NCI-H2227 (cell line): ENCODE results near the gene GREM1.

Experiments used
- DNase-seq: peaks from one replicate; lab custom pipeline; 2025; ENCODE audit not compliant: unreplicated experiment; lab: John Stamatoyannopoulos, UW

Gene GREM1

DNA sequence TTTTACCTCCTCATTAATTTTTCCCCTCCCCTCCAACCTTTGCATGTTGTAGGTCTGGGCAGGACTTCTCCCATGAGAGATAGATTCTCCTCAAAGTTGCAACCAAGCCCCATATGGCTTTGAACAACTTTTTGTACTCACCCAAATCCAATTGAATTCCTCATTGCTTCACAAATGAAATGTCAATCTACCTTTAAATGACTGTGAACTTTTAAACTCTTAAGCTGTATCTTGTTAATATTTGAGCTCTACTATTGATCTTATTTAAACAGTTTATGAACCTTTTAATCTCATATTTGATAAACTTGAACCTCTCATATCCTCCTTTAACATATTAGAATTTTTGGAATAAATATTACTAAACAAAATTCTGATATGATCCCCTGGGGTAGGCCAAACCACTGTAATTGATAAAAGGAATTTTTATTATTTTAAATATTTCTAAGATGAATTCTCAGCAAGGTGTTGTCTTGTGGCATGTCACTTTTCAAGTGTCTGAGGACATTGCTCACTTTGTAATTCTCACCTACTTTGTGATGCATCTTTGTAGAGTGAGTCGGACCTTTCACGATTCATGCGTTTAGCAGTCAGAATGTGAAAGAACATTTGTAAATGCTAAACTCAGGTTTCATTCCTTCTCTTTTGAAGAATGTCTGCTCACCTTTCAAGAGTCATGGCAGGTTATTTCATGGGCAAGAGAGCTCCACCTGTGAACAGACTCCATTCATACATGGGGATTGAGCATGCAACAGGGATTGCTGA, 23.4 kb upstream of the GREM1 start:
- no peak for DNase-seq

- DNase-seq, result no peak
Measured at GRCh38 chr15:32698773-32699390, 18.9 kb upstream of the GREM1 start.

DNA sequence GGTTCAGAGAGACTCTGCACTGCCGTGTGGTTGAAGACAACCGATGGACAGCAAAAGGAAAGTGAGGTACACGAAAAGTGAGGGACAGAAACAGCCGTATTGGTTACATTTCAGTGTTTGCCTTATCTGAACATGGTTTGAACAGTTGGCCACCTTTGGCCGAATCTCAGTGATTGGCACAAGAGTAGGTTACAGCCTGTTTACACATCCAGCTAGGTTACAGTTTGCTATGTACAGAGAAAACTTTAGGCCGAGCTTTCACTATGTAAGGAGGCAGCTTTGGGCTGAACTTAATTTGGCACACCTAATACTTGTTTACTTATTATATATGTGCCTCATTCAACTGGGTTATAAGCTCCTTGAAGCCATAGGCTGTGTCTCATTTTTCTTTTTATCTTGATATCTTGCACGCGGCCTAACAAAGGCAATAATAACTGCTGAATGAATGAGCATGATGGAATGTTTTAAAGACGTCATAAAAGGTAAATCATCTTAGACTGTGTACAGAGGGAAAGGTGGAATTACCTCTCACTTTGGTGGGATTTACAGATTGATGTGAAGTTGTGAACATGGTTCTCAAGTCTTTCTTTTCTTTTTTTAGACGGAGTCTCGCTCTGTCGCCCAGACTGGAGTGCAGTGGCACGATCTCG, 17.2 kb upstream of the GREM1 start:
- no peak for DNase-seq

DNA sequence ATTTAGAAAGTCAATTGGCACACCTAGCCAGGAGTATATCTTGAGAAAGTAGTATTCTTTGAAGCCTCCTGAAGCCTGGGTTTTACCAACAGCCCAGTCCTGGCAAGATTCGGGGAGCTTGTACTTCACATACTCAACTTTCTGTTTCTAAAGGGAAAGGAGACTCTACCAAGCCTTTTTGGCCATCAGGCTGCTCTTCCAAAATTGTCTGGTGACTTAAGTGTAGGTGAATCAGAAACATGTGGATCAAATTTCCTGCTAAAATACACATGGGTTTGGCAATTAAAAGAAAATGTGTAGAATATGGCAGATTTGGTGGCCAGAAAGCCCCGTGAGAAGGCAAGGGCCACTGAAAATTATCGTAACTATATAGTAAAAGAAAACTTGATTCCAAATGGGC, 15.9 kb upstream of the GREM1 start:
- no peak for DNase-seq

DNA sequence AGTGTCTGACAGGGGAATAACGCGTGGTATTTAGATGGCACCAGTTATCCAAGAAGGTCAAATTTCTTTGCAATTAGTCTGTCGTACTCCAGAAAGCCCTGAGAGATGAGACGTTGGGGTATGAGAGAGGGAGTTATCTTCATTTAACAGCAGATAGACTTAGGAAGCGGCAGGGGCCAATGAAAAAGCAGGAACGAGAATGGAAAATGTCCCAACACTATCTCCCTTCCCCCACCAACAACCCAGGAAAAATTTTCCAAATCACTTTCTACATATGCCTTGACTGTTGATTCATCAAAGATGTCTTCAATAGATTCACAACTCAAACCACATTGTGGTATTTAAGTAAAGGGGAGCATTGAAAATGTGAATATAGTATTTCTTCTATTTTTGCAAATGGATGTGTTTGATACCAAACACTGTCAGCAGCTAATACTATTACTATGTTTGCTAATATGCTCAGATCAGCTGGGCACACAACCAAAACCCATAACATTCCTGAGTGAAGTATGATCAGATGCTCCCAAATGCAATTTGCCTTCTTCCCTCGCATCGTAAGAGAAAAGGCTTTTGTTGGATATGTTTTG, 13.3 kb upstream of the GREM1 start:
- DNase-seq, result no peak

- no peak for DNase-seq
Measured at GRCh38 chr15:32705446-32705845, 12.4 kb upstream of the GREM1 start.

GRCh38 chr15:32706704-32707103, 11.1 kb upstream of the GREM1 start:
- DNase-seq, result no peak

DNA sequence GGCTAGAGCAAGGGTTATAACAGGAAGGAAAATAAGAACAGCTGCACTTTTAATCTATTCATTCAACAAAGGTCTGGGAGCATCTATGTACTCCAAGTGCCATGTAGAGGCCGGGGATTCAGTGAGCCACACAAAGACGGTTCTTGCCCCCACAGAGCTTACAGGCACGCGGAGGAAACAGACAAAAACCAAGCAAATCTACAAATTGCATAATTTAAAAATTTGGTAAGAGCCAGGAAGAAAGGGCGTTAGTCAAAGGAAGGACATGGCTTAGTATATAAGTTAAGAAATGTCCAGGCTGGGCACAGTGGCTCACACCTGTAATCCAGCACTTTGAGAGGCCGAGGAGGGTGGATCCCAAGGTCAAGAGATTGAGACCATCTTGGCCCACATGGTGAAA, 10.4 kb upstream of the GREM1 start:
- no peak for DNase-seq

- DNase-seq, result no peak
Measured at GRCh38 chr15:32709295-32710033, 8.3 kb upstream of the GREM1 start.

DNA sequence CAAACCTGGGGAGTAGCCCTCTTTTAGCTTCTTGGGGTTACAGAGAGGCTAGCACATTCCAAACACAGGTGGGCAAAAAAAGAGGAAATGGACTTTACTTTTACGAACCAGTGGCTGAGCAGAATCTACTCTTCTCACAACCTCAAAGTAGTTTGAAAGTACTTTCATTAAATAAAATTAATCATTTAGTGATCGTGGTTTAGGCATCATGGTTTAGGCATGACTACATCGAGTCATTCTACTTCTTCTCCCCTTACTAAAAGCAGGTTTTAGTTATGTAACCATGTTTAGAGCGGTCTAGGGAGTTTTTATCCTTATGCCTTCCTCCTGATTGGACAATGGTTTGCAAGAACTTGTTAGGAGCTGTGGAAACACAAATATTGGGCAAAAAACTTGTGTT, 2.5 kb upstream of the GREM1 start:
- DNase-seq, result no peak

- DNase-seq, result no peak
Measured at GRCh38 chr15:32716216-32716914, 1.4 kb upstream of the GREM1 start.

DNA sequence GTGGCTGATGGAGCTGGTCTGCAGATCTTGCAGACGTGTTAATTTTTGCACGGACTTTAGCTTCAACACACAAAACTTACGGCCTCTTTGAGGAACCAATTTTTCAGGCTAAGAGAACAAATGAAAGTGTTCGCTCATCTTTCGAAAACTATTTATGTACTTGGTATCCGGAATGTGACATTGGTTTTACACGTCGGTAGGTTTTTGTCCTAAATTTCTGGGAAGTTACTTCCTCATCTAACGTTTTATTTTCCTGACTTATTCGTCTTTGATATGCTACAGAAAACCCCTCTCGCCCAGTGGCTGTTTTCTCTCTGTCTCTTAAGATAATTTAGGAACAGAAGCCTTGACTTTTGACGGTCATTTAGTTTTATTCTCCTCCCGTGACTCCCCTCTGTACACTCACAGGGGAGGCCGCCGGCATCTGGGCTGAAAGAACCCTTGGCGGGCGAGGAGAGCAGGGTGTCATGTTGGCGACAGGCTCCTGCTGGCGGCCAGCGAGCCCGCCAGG, 834 bp upstream of the GREM1 start:
- DNase-seq, result no peak

DNA sequence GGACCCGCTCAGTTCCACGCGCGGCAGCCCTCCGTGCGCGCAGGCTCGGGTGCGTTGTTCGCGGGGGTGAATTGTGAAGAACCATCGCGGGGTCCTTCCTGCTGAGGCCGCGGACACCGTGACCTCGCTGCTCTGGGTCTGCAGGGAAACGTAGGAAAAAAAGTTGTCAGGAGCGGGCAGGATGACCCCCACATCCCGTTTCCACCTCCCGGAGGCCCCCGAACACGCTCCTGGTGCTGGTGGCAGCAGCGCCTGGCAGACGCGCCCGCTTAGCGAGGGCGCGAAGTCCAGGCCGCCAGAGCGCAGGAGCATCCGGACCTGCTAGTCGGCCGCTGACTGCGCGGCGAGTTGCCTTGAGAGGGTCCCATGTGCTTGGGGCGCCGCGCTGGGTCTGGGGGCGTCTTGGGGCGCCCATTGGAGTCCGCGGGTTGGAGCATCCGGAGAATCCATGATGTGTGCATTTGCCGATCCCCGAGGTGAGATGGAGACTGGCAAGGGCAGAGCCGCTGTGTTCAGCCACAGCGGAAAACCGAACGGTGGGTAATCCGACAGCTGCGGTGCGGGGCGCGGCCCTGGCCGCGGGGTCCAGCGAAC, 520 bp downstream of the GREM1 start:
- DNase-seq, result no peak

DNA sequence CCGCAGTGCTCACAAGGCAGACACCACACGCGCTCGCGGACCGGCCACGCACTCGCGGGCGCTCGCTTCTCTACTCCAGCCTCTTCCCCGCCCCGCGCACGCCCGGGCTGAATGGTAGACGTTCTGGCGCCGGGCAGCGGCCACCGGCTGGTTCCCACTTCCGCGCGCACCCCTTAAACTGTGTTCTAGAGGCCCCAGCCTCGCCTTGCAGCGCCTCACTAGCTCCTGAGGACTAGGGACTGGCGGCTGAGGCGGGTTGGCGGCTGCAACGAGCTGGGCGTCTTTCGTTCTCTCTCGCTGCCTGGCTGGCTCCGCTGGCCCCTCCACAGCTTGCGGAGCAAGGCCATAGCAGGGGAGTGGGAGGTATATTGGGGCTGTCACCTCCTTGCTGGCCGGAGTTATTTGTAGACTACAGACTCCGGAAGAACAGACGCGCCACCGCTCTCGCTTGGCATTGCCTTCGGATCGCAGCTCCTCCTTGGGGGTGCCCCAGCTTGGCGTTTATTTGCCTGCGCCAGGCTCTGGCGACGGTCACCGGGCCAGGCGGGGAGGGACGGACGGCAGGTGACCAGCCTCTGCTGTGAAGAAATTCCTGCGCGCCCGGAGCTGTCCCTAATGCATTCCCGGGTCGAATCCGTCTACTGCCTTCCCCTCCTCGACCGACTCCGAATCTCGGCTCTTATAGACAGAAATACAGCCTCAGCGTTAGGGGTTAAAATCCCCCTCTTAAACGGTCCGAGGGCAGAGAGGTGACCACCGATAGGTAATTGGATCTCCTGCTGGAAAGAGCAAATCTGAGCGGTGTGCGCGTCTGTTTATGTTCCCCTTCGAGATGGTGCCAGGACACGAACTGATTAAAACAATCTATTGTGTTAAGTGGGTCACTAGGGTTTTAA, 1.3 kb downstream of the GREM1 start:
- no peak for DNase-seq

- no peak for DNase-seq
Measured at GRCh38 chr15:32721596-32721995, 3.8 kb downstream of the GREM1 start.

DNA sequence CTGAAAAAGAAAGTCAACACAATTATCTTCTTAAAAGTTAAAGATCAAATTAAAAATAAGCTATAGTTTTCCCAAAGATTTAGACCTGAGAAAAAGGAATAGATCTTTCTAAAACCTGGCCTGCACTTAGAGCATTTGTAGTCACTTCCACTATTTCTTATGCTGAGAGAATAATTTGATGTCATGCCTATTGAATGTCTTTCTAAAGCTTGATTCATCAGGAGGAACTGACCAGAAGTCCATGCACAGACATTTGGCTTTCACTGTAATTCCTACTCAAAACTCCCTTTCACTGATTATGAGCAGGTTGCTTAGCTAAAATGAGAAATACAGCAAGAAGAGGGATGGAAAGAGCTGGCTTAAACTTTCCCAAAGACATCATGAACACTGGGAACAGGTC, 4.3 kb downstream of the GREM1 start:
- DNase-seq, result no peak

- no peak for DNase-seq
Measured at GRCh38 chr15:32723171-32723948, 5.6 kb downstream of the GREM1 start.

DNA sequence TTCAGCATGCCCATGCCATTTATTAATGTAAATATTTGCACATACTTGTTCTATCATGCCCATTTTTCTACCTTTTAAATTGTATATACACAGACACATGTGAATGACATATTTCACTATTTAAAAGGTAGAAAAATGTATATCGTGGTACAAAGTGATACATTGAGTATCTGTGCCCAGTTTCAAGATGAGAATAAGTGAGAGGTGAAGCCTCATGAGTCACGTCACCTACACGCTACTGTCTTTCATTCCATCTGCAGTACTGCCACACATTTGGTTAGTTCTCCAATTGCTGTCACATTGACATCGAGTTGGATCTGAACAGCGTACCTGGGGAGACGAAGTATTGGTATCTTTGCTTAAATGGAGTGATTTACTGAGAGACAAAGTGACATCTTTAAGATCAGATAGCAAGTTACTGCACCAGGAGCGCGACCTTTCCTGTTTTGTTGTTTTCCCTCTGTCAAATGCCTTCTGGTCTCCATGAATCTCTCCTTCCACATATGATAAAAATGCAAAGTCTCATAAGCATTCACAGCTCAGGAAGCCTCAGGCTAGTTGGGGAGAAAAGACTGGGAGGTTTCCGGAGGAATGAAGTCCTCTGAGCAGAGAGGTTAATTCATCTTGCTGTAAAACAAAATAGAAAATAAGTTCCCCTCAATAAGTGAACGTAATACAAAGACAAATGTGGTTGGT, 12.0 kb downstream of the GREM1 start:
- no peak for DNase-seq
